Transverse colon (tissue), 4 donors: ENCODE results near the gene MAJIN.

ENCODE experiments used
- EP300 ChIP-seq: sonication (generic); formaldehyde crosslinking; IDR thresholded peaks from one replicate; pipeline ENCODE4 v1.6.1; 2017; ENCODE audit warnings: antibody characterized with exemption, low read depth
- POLR2AphosphoS5 ChIP-seq, 3 donors: sonication (generic); formaldehyde crosslinking; IDR thresholded peaks; one replicate each; pipeline ENCODE4 v1.6.1; 2016; ENCODE audit warnings: antibody characterized with exemption in 3 of 3
- TF ChIP-seq, protein P1 (sequence below), 5 experiments: fragments of 200-600 bp in 3 of 5; fragments of 450-650 bp in 2 of 5; sonication (generic) in 3 of 5; IDR thresholded peaks; 1 replicate in 2 of 5; 2 replicates in 3 of 5; pipeline ENCODE4 v1.5.1; 2016 to 2017; ENCODE audit warnings: antibody characterized with exemption in 5 of 5, inconsistent platforms in 3 of 5, mild to moderate bottlenecking in 2 of 5, moderate library complexity in 1 of 5

DNA sequence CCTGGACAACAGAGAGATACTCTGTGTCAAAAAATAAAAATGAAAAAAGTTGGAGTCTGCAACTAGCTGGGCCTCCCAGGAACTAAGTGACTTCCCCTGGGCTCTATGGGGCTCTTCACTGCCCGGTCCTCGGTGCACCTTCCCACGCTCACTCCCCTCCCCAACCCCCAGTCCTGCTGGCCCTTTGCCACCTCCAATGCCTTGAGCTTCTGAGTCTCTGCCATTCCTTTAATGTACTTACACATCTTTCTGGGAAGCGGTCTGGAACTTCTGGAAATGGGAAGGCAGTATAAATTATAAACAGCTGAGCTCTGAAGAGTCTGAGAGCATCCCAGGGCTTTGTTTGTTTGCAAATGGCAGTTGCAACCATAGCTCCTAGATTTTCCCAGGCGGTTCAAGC is 30.8 kb upstream of the MAJIN start:
- TF ChIP-seq, protein P1, sequence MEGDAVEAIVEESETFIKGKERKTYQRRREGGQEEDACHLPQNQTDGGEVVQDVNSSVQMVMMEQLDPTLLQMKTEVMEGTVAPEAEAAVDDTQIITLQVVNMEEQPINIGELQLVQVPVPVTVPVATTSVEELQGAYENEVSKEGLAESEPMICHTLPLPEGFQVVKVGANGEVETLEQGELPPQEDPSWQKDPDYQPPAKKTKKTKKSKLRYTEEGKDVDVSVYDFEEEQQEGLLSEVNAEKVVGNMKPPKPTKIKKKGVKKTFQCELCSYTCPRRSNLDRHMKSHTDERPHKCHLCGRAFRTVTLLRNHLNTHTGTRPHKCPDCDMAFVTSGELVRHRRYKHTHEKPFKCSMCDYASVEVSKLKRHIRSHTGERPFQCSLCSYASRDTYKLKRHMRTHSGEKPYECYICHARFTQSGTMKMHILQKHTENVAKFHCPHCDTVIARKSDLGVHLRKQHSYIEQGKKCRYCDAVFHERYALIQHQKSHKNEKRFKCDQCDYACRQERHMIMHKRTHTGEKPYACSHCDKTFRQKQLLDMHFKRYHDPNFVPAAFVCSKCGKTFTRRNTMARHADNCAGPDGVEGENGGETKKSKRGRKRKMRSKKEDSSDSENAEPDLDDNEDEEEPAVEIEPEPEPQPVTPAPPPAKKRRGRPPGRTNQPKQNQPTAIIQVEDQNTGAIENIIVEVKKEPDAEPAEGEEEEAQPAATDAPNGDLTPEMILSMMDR (IDR thresholded peaks at IDR 0.05): no peak
- TF ChIP-seq EP300 (no peak), POLR2AphosphoS5 (IDR thresholded peaks at IDR 0.05) (no peak)
